WI38 (cell line): ENCODE data around the gene P2RX5.

Experiments used
- H3K4me3 ChIP-seq: 2 replicates; pipeline ENCODE4 v1.5.1; 2011; ENCODE audit warnings: low read depth, mild to moderate bottlenecking, control low read depth, low read length
- CTCF ChIP-seq: IDR thresholded peaks from 2 replicates; pipeline ENCODE4 v1.5.1; 2012; ENCODE audit warnings: low read depth, mild to moderate bottlenecking, control low read depth, low read length

Gene P2RX5

DNA sequence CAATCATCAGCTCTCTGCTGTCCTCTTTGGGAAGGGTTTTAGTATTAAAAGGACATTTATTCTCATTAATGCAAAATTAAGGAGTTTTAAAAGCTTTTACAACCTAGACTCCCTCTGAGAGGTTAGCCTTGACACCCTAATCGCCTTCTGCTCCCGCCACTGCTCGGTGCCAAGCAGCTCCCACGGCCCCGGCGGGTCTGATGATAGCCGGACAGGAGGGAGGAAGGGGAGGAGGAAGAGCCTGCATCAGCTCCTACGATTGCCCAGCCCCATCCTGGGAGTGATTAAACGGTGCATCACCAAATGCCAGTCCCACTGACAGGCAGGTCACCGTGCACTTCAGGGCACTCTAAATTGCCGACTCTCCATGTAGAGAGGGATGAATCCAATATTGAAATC lies 68.2 kb downstream of the P2RX5 start:
- no peak overlapping the region for H3K4me3 ChIP-seq
- no peak for TF ChIP-seq CTCF

GRCh38 chr17:3626831-3627768 lies 68.9 kb downstream of the P2RX5 start:
- H3K4me3 ChIP-seq, result no peak overlapping the region
- TF ChIP-seq CTCF, result no peak
